GM20431 (cell line): ENCODE data around the gene POLR3G.

Experiments
- in situ Hi-C: fragments of 300-500 bp; cut with MseI, MboI; formaldehyde crosslinking; loops from one replicate; pipeline ENCODE4 v1.15.0; 2020; ENCODE audit warnings: low sequenced_read_pairs; ENCODE audit not compliant: unreplicated experiment

Gene POLR3G

DNA sequence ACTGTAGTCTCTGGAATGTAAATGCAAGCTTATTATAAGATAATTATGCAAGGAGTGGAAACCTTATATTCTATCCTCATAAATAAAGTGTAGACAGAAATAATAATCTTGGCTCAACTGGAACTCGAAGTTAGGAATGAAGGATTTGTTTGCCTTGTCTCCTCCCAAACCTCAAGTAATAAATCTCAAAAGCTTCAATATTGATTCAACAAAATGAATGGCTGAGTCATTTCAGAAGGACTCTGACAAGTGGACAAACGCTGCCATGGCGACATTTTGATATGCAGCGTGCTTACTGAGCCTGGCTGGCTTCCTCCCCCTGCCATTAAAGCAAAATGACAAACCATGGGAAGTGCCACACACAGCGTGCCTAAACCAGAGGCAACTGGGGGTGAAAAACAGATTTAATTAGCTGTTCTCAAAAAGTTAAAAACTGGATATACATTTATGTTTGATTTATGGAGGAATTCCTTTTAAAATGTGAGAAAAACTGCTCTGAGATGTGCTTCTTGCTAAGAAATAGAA is 73.5 kb downstream of the POLR3G start:
- in situ Hi-C loops, result loop anchor here (25.0 kb wide), 1 partner anchor 111 kb away; no protein-coding TSS in a partner anchor

DNA sequence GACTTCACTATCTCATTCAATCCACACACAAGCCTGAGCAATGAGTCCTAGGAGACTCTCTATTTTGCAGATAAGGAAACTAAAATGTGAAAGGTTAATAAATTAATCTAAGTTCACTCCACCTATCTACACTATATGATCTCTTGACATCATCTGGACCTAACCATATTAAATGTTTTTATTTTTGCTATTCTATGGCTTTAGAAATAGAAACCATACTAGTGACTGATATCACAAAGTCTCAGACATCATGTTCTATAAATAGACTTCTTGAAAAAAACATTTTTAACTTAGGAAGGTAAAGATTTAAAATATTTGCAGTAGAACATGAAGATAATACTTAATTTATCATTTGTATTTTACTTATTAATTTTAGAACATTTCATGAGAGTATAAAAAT is 74.6 kb downstream of the POLR3G start:
- in situ Hi-C loops, result loop anchor here (25.0 kb wide), 1 partner anchor 112 kb away; no protein-coding TSS in a partner anchor

DNA sequence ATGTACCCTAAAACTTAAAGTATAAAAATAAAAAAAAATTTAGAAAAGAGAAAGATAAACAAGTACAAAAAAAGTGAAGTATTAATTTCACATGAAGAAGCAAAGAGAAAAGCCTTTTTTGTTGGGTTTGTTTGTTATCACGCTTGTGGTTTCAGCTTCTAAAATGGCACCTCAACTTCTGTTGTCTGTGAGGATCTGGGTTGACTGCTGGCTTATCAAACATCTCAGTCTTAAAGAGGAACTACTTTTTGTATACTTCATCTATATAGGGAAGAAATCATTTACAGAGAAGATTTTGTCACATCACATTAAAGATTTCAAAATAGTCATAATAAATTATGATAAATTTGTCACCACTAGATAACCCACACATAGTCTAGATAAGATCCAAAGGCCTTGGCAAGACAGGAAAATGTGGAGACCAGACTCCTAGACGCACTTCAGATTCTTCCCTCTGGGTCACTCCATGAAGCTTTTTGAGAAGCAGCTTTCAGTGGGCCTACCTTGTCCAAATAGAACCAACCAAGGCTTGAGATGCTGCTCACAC is 75.1 kb downstream of the POLR3G start:
- in situ Hi-C loops, result loop anchor here (25.0 kb wide), 1 partner anchor 113 kb away; no protein-coding TSS in a partner anchor

DNA sequence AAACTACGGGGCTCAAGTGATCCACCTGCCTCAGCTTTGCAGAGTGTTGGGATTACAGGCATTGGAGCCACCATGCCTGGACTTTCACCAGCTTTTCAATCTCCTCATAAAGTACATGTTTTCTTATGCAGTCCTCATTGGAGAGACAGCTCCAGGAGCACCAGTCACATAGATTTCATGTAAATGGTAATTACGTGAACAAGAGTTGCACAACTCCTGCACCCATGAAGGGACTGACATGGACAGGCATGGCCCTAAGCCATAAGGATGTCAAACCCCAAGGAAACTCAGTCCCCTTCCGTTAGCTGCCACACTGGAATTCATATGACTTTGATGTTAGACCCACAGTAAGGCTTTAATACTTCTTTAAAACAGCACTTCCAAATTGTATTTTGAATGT is 76.3 kb downstream of the POLR3G start:
- in situ Hi-C loops, result no loop called here

DNA sequence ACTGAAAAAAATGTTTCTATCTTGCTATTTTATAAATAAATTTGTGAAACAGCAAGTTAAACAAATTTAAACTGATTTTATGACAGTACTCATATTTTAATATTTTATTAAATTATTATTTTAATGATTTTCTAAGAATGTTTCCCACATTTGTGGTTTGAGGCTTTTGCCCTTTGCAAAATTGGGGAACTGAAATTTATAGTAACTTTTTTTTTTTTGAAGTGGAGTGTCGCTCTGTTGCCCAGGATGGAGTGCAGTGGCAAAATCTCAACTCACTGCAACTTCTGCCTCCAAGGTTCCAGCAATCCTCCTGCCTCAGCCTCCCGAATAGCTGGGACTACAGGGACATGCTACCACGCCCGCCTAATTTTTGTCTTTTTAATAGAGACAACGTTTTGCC is 76.7 kb downstream of the POLR3G start:
- in situ Hi-C loops, result no loop called here

DNA sequence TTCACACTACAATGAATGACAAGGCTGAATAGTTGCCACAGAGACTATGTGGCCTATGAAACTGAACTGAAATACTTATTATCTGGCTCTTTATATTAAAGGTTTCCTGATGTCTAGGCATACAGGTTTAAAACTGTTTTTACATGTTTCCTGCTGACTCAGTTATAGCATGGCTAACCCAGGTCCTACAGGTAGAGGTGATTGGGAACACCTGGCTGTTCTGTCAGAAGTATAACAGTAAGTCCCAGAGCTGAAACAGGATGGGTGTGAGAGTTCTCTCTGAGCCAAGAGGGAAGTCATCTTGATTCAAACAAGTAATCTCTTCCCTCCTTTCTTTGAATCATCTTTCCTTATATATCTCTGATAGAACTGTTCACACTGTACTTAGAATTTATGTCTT is 79.0 kb downstream of the POLR3G start:
- in situ Hi-C loops, result no loop called here

DNA sequence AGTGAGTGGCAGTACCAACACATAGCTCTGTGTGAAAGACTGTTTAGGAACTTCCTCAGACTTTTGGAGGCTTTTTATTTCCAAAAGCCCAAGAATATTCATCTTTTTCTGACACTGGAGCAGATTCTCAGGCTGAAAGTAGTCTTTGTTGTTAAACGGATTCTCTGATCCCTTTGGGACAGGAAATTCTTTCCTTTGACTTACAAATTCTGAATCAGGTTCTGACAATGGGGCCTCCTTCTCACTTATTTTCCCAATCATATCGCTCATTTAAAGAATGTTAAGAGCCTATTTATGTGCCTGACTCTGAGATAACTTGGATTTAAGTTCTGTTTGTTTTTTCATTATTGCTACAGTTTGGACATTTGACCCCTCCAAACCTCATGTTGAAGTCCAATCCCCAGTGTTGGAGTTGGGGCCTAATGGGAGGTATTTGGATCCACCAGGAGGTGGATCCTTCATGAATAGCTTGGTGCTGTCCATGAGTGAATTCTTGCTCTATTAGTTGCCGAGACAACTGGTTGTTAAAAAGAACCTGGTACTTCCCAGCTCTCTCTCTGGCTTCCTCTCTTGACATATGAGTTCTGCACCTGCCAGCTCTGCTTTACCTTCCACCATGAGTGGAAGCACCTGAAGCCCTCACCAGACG is 79.8 kb downstream of the POLR3G start:
- in situ Hi-C loops, result no loop called here

DNA sequence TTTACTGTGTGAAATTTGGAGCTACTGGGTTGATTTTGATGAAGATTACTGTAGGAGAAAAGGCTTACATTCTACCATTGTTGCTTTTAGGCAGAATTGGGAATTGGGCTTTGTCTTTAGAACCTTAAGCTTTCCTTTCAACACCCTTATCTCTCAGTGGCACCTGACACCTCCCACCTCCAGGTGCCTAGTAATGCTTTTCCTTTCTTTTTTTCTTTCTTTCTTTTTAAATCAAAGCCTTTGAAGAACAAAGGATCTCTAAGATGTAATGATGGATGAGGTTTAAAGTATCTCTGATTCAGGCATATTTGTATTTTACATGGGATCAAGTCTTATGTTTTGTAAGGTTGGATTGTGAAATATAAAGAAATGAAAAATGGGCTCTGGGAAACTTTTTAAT is 81.0 kb downstream of the POLR3G start:
- in situ Hi-C loops, result no loop called here

DNA sequence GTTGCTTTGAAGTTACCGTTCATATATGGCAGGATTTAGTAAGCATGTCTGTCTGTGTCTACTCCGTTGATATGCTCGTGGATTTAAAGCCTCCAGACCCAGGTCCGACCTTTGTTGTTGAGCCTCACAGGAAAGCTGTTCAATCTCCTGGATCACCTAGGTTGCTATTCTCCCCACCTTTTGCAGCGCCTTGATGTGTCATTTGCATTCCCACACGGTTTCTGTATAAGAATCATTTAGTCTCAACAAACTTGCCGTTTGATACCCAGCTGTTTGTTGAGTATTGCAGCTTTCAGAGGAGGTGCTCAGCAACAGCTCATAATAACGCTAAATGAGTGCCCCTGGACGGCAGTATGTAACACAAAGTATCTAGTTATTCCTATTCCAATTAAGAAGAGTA is 82.7 kb downstream of the POLR3G start:
- in situ Hi-C loops, result no loop called here

DNA sequence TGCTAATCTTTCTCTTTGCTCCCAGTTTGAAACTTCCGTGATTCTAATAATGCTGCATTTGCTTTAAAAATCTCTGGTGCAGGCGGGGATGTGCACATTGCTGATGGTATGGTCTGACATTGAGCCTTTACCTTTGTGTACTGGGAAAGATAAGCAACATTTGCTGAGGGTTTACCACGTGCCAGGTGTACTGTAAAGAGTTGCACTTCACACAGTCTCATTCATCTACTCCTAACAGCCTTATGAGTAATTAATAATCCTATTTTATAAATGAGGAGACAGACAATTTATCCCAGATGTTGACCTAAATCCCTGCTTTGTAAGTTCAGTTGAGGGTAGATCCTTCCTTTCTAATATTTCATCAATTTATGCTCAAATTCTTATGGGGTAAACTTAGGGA is 83.2 kb downstream of the POLR3G start:
- in situ Hi-C loops, result no loop called here

DNA sequence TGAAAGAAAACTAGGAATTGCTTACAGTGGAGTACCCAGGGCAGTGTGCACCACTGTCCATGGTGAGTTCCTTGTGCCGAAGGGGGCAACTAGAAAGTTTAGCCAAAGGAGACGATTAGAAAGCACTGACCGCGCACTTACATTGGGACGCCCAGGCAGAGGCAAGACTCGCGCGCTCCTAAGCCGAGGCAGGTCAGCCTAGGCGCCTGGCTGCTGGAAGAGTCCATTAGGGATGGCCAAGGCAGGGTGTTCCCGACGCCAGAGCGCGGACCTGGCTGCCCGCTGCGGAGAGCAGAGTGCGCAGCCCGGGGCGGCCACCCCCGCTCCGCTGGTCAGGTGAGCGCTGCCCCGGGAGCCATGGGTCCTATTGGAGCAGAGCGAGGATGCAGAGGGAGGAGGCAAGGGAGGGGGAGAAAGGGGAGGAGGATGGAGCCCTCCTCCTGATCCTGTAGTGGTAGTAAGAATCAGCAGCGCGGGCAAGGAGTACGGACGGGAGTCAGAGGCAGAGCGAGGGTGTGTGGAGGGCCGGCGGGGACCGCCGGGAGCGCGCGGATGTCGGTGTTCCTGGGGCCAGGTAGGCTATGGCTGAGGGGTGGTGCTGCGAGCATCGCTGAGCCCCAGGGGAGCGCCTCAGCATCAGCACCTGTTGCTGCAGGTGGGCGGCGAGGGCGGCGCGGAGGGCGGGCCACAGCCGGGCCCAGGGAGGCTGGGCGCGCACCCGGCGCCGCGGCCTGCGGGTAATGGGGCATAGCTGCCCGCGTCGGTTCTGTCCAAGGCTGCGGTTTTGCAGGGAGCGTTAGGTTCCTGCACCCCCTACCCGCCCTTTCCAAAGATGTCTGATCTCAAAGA is 83.9 kb downstream of the POLR3G start, which contains the start of gene ADGRV1:
TSS of gene ADGRV1 (plus strand) at position 454 of the 849 bp plus-strand sequence. CDS start at position 553, 99 bp downstream.
- in situ Hi-C loops, result no loop called here

DNA sequence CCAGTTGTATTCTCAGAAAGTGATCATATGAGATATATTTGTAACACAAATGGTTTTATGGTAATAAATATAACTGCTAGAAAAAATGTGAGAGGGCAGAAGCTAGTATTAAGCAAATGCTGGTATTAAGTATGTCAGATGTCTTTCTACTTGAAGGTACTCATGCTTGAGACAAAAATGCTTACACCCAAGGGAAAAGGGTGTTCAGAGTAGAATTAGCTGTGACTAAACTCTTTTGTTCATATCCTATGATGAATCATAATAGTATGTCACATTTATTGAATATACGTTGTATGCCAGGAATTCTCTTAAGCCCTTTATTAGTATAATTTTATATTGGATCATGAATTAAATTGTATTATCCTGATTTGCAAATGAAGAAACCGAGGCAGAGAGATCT is 86.1 kb downstream of the POLR3G start:
- in situ Hi-C loops, result no loop called here

DNA sequence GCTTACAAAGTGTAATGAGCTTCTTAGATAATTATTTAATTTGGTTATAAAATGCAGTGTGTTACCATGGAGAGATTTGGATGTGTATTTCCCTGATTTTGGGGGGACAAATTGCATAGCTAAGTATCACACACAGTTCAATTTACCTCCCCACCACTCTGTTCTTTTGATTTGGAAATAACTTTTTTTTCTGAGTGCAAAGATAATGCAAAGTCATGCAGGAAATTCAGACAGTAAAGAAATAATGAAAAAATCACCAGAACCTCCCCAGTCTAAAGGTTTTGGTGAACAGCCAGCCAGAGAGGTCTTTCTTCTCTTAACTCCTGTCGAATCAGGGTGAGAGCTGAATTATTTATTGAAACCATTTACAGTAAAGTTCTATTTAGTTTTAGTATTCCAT is 87.1 kb downstream of the POLR3G start:
- in situ Hi-C loops, result no loop called here

DNA sequence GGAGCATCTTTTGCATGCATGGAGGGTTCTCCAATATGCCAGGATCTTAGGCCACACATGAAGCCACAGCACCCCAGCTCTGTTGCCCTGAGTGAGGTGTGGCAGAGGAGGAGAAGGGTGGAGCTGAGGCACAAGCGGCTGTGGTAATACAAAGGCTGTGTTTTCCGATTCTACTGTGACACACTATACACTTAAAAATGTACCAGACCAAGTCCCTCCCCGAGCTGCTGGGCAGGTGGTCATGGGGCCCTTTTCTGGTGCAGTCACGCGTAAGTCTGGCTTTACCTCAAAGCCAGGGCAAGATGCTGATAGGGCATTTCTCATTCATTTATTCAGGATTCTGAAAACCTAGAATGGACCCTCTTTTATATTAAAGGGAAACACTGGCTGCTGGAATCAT is 87.7 kb downstream of the POLR3G start:
- in situ Hi-C loops, result no loop called here

DNA sequence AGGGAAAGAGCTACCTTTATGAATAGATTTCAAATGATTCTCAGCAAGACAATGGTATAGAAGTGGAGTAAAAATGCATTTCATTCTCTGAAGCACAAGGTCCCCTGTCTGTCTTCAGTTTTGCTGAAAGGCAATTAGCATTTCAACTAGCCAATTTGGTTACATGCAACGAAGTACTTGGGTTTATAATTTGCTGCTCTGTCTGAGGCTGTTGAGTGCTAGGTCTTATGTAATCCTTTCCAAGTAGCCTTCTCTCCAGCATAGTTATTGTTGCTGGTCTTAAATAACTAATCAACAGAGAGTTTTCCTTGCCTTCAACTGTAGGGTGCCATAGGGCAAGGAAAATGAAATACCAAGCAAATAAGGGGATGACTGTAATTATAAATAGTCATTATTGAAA is 88.4 kb downstream of the POLR3G start:
- in situ Hi-C loops, result no loop called here
